Upper lobe of left lung (tissue), 6 donors: Measurements from ENCODE around the gene DIPK1A. TPM values are rescaled to one million over a fixed set of nuclear protein-coding genes. Genes with fewer than 3 reads are reported as not detected.

Source experiments
- ATAC-seq, 2 donors: fragments of 200-7000 bp; cut with Tn5 transposase; one replicate each; pipeline ENCODE4 v1.9.1; 2022; ENCODE audit warnings: mild to moderate bottlenecking in 2 of 2, moderate library complexity in 2 of 2; ENCODE audit not compliant: low FRiP score in 2 of 2
- DNase-seq, 2 donors: peaks; one replicate each; pipeline ENCODE4 v3.0.0-alpha.2; 2019 to 2020
- H3K27ac ChIP-seq, 4 donors: fragments of 200-600 bp; sonication (generic); one replicate each; pipeline ENCODE4 v1.5.1; 2016 to 2019
- H3K27me3 ChIP-seq, 4 donors: fragments of 200-600 bp; sonication (generic); one replicate each; pipeline ENCODE4 v1.5.1; 2017 to 2019
- H3K36me3 ChIP-seq, 4 donors: fragments of 200-600 bp; sonication (generic); one replicate each; pipeline ENCODE4 v1.5.1; 2016 to 2019
- H3K4me1 ChIP-seq, 4 donors: fragments of 200-600 bp; sonication (generic); one replicate each; pipeline ENCODE4 v1.5.1; 2018 to 2019
- H3K4me3 ChIP-seq, 4 donors: fragments of 200-600 bp; sonication (generic); one replicate each; pipeline ENCODE4 v1.5.1; 2017 to 2019; ENCODE audit warnings: mild to moderate bottlenecking in 2 of 4, moderate library complexity in 1 of 4
- H3K9me3 ChIP-seq, 4 donors: fragments of 200-600 bp; sonication (generic); one replicate each; pipeline ENCODE4 v1.5.1; 2018 to 2019
- EP300 ChIP-seq, 4 donors: sonication (generic); formaldehyde crosslinking; IDR thresholded peaks; one replicate each; pipeline ENCODE4 v1.5.1; 2017; ENCODE audit warnings: antibody characterized with exemption in 4 of 4, control low read depth in 2 of 4
- POLR2A ChIP-seq, 4 donors: fragments of 450-650 bp; IDR thresholded peaks; one replicate each; pipeline ENCODE4 v1.5.1; 2016 to 2017; ENCODE audit warnings: antibody characterized with exemption in 4 of 4, mild to moderate bottlenecking in 2 of 4
- POLR2AphosphoS5 ChIP-seq, 2 donors: sonication (generic); formaldehyde crosslinking; IDR thresholded peaks; one replicate each; pipeline ENCODE4 v1.5.1; 2017; ENCODE audit warnings: antibody characterized with exemption in 2 of 2
- WGBS, 2 donors: methylation state at CpG; one replicate each; pipeline ENCODE4 v1.1.5; 2017 to 2018; 5-methylcytosine and 5-hydroxymethylcytosine counted together
- total RNA-seq, 6 donors: library from RNA; depleted of rRNA in 4 of 6; stranded (reverse); fragments of >200 nt in 4 of 6; gene quantifications; one replicate each; pipeline versions ENCODE4 v1.1.0 to v1.2.1, GENCODE V29; 2016 to 2021
- TF ChIP-seq, protein P1 (sequence below), 6 experiments: fragments of 450-650 bp in 4 of 6; fragments of 200-600 bp in 2 of 6; sonication (generic) in 2 of 6; IDR thresholded peaks; one replicate each; pipeline ENCODE4 v1.5.1; 2016 to 2019; ENCODE audit warnings: antibody characterized with exemption in 6 of 6
- donor health status: DM: no; HTN: no; CAD: no; lungs with moderate emphysema.
- donor health status: DM: no; HTN: yes; CAD: no; lungs with severe emphysema.

The DIPK1A gene
- total RNA-seq, 6 donors from 2014 or later, result 2.8 to 15.2 (median 4.4) TPM

GRCh38 chr1:92968138-92969032 is 7.1 kb upstream of the DIPK1A start:
- 41% methylated on average over 2 of the region's 2 CpGs for WGBS, 2 donors
- DNase-seq (no peak), ATAC-seq (peak in 1 of 2 donors; percentile 54)
- H3K27ac ChIP-seq, result no peak overlapping the region
- no peaks in the 10 kb centered on the region for H3K9me3 ChIP-seq
- no peaks in the 10 kb centered on the region for H3K36me3 ChIP-seq
- TF ChIP-seq, protein P1, sequence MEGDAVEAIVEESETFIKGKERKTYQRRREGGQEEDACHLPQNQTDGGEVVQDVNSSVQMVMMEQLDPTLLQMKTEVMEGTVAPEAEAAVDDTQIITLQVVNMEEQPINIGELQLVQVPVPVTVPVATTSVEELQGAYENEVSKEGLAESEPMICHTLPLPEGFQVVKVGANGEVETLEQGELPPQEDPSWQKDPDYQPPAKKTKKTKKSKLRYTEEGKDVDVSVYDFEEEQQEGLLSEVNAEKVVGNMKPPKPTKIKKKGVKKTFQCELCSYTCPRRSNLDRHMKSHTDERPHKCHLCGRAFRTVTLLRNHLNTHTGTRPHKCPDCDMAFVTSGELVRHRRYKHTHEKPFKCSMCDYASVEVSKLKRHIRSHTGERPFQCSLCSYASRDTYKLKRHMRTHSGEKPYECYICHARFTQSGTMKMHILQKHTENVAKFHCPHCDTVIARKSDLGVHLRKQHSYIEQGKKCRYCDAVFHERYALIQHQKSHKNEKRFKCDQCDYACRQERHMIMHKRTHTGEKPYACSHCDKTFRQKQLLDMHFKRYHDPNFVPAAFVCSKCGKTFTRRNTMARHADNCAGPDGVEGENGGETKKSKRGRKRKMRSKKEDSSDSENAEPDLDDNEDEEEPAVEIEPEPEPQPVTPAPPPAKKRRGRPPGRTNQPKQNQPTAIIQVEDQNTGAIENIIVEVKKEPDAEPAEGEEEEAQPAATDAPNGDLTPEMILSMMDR (IDR thresholded peaks at IDR 0.05), result peak in 4 of 6 experiments; percentile 9 to 49 (median 42)
- no peak for TF ChIP-seq POLR2AphosphoS5 (IDR thresholded peaks at IDR 0.05)
- H3K4me3 ChIP-seq, result no peak overlapping the region
- no peaks in the 10 kb centered on the region for H3K27me3 ChIP-seq
- H3K4me1 ChIP-seq, result peaks cover 0 to 7% (median 0%) of the 10 kb centered on the region in 4 donors

- ATAC-seq (no peak), DNase-seq (no peak)
- 37 to 48% methylated on average over 3 of the region's 3 CpGs for WGBS, 2 donors
- H3K27me3 ChIP-seq, result no peaks in the 10 kb centered on the region
- H3K27ac ChIP-seq, result no peak overlapping the region
- H3K9me3 ChIP-seq, result no peaks in the 10 kb centered on the region
- no peak overlapping the region for H3K4me3 ChIP-seq
- H3K36me3 ChIP-seq, result no peaks in the 10 kb centered on the region
- TF ChIP-seq POLR2A (IDR thresholded peaks at IDR 0.05) (no peak), POLR2AphosphoS5 (IDR thresholded peaks at IDR 0.05) (no peak), EP300 (IDR thresholded peaks at IDR 0.05) (no peak)
- TF ChIP-seq, protein P1 (IDR thresholded peaks at IDR 0.05), result no peak
- H3K4me1 ChIP-seq, result peaks cover 0 to 12% (median 9%) of the 10 kb centered on the region in 4 donors
Observed at GRCh38 chr1:92964998-92965397, 3.7 kb upstream of the DIPK1A start.

GRCh38 chr1:92964316-92964715 is 3.1 kb upstream of the DIPK1A start:
- Histone ChIP-seq H3K36me3 (no peaks in the 10 kb centered on the region), H3K4me1 (peaks cover 0 to 14% (median 10%) of the 10 kb centered on the region in 4 donors), H3K9me3 (no peaks in the 10 kb centered on the region), H3K27me3 (no peaks in the 10 kb centered on the region), H3K27ac (no peak overlapping the region), H3K4me3 (no peak overlapping the region)
- no peak for TF ChIP-seq POLR2AphosphoS5 (IDR thresholded peaks at IDR 0.05)
- no peak for TF ChIP-seq EP300 (IDR thresholded peaks at IDR 0.05)
- TF ChIP-seq, protein P1 (IDR thresholded peaks at IDR 0.05), result no peak
- no peak for TF ChIP-seq POLR2A (IDR thresholded peaks at IDR 0.05)
- ATAC-seq, result no peak
- no peak for DNase-seq

DNA sequence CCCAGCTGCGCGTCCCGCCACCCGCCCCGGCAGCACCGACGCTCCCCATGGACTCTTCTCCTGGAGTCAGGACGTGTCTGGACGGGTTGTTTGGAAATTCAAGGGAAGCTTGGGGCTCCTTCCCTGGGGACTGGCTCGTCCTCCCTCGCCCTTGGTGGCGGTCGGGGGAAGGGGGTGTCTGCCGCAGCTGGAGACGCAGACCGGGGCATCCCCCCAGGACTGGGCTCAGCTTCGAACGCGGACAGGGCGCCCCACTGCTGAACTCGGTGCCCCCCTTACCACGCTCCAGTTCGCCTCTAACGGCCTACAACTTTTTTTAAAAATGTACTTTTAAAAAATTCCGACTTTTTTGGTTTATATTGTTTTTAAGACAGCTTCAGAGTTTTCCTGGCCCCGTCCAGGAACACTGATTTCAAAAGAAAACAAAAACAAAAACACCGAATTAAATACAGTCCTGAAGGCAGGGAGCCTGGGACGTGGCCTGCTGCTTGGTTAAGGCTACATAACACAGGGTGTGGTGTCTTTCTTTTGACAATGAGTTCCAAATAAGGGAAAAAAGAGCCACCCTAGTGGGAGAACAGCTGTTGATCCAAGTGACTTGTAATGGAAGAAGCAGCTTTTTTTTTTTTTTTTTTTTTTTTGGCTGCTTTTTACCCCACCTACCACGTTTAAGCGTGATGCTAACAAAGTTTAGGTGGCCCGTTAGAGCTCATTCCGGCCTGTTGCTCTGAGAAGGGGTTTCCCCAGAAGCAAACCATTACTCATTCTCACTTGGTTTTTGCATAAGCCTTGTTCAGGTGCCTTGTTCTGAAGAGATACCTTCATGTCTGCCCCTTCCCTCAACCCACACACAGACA is 862 bp upstream of the DIPK1A start:
- Histone ChIP-seq H3K27me3 (no peaks in the 10 kb centered on the region), H3K4me1 (peaks cover 0 to 14% (median 12%) of the 10 kb centered on the region in 4 donors), H3K4me3 (peak overlapping the region; percentile 63 to 96 (median 84)), H3K36me3 (no peaks in the 10 kb centered on the region), H3K27ac (peak overlapping the region; percentile 90 to 96 (median 93)), H3K9me3 (no peaks in the 10 kb centered on the region)
- peak in 1 of 2 donors; percentile 32 for DNase-seq
- TF ChIP-seq POLR2AphosphoS5 (IDR thresholded peaks at IDR 0.05) (no peak), EP300 (IDR thresholded peaks at IDR 0.05) (no peak), POLR2A (IDR thresholded peaks at IDR 0.05) (peak in 1 of 4 donors; percentile 9)
- TF ChIP-seq, protein P1 (IDR thresholded peaks at IDR 0.05), result no peak
- peak; percentile 41 to 70 for ATAC-seq
- 2 to 9% methylated on average over 24 to 27 of the region's 32 CpGs for WGBS, 2 donors
